K562 (cell line): Measurements from ENCODE around the gene ARID3A. TPM values are rescaled to one million over a fixed set of nuclear protein-coding genes. Genes with fewer than 3 reads are reported as not detected.

Source experiments
- ATAC-seq: fragments of 200-7000 bp; cut with Tn5 transposase; 3 replicates; pipeline ENCODE4 v1.9.1; 2020; ENCODE audit warnings: moderate library complexity
- BruUV-seq: library from RNA; stranded (reverse); fragments of 400-500 nt; replicated peaks from 2 replicates; lab custom pipeline; 2021; lab: Mats Ljungman, UMichigan
- CTCF ChIA-PET: fragments of 300-600 bp; formaldehyde crosslinking; extraction: SDS; loops from one replicate; lab custom pipeline; 2021; ENCODE audit warnings: low intra/inter-chr PET ratio; lab: Yijun Ruan, JAX
- POLR2A ChIA-PET: fragments of 300-600, 350-650 bp; sonication (Branson Sonifier 250); formaldehyde crosslinking; extraction: SDS; loops from one replicate; lab custom pipeline; 2021; ENCODE audit warnings: antibody characterized with exemption, inconsistent platforms; lab: Yijun Ruan, JAX
- DNase-seq, 4 experiments: peaks; one replicate each; pipeline versions ENCODE4 v3.0.0 to v3.0.0-alpha.2; 2011 to 2018; ENCODE audit warnings: low spot score in 3 of 4, mixed read lengths in 3 of 4; ENCODE audit errors: extremely low read depth in 1 of 4
- FAIRE-seq: peaks from 2 replicates; lab custom pipeline; 2011; peaks lifted over from hg19 to GRCh38; lab: Jason Lieb, UNC
- H2AFZ ChIP-seq: 2 replicates; pipeline ENCODE4 v1.6.0; 2011; ENCODE audit warnings: low read depth, low read length, control low read depth, inconsistent platforms
- H3K27ac ChIP-seq: fragments of 200-600 bp; 3 replicates; pipeline ENCODE4 v1.8.0; 2011; ENCODE audit warnings: low read depth, mild to moderate bottlenecking, control low read depth, inconsistent platforms, low read length, moderate library complexity, mixed read lengths; ENCODE audit errors: extremely low read depth
- H3K27me3 ChIP-seq, 2 experiments: fragments of 300-600 bp in 1 of 2; 2 replicates in 1 of 2; 3 replicates in 1 of 2; pipeline versions ENCODE4 v1.6.0 to v1.8.0; 2011; ENCODE audit warnings: inconsistent platforms in 2 of 2, low read length in 2 of 2, mild to moderate bottlenecking in 1 of 2, mixed read lengths in 1 of 2, moderate library complexity in 1 of 2; ENCODE audit not compliant: control insufficient read depth in 2 of 2, insufficient read depth in 2 of 2
- H3K36me3 ChIP-seq: fragments of 300-600 bp; 3 replicates; pipeline ENCODE4 v1.8.0; 2011; ENCODE audit warnings: mild to moderate bottlenecking, low read length, inconsistent platforms; ENCODE audit not compliant: control insufficient read depth, insufficient read depth
- H3K4me1 ChIP-seq, 2 experiments: fragments of 200-600 bp in 1 of 2; replicated peaks in 1 of 2; 2 replicates in 1 of 2; 3 replicates in 1 of 2; pipeline versions ENCODE4 v1.5.1 to v1.8.0; 2011; ENCODE audit warnings: inconsistent platforms in 2 of 2, low read length in 2 of 2, mild to moderate bottlenecking in 1 of 2, mixed read lengths in 1 of 2, moderate library complexity in 1 of 2; ENCODE audit not compliant: control insufficient read depth in 2 of 2, insufficient read depth in 2 of 2
- H3K4me2 ChIP-seq: 2 replicates; pipeline ENCODE4 v1.6.1; 2011; ENCODE audit warnings: low read length, control low read depth, inconsistent platforms, mixed read lengths; ENCODE audit not compliant: insufficient read depth
- H3K4me3 ChIP-seq: fragments of 200-600 bp; sonication (generic), shearing (Covaris generic); 2 replicates; pipeline ENCODE4 v1.5.1; 2016; ENCODE audit warnings: control low read depth, inconsistent platforms
- H3K79me2 ChIP-seq: fragments of 200-600 bp; 3 replicates; pipeline ENCODE4 v1.8.0; 2011; ENCODE audit warnings: low read length, inconsistent platforms; ENCODE audit not compliant: control insufficient read depth, insufficient read depth
- H3K9ac ChIP-seq, 2 experiments: 2 replicates each; pipeline versions ENCODE4 v1.6.0 to v1.6.1; 2011; ENCODE audit warnings: low read depth in 2 of 2, low read length in 2 of 2, control low read depth in 1 of 2, inconsistent platforms in 1 of 2, mild to moderate bottlenecking in 1 of 2, mixed read lengths in 1 of 2; ENCODE audit not compliant: insufficient read depth in 1 of 2
- H3K9me1 ChIP-seq: one replicate; pipeline ENCODE4 v1.6.0; 2011; ENCODE audit warnings: inconsistent platforms, mild to moderate bottlenecking, low read length, moderate library complexity; ENCODE audit not compliant: control insufficient read depth, insufficient read depth
- H3K9me3 ChIP-seq: replicated peaks from 2 replicates; pipeline ENCODE4 v1.5.1; 2011; ENCODE audit warnings: low read depth, low read length, inconsistent platforms; ENCODE audit not compliant: control insufficient read depth, insufficient read depth
- H4K20me1 ChIP-seq: replicated peaks from 2 replicates; pipeline ENCODE4 v1.6.1; 2011; ENCODE audit warnings: low read length, inconsistent platforms, mixed read lengths; ENCODE audit not compliant: control insufficient read depth, insufficient read depth
- CHD2 ChIP-seq: IDR thresholded peaks from 2 replicates; pipeline ENCODE4 v1.6.1; 2011; ENCODE audit warnings: low read depth, low read length
- CREM ChIP-seq: IDR thresholded peaks from 2 replicates; pipeline ENCODE4 v1.6.1; 2014; ENCODE audit warnings: antibody characterized with exemption, low read depth
- CTCF ChIP-seq, 3 experiments: IDR thresholded peaks in 2 of 3; conservative IDR thresholded peaks in 1 of 3; 2 replicates each; pipeline ENCODE4 v1.5.1; 2011 to 2012; ENCODE audit warnings: low read length in 3 of 3, mild to moderate bottlenecking in 3 of 3, control low read depth in 2 of 3, improper control_type of control experiment in 1 of 3, inconsistent platforms in 1 of 3, low read depth in 1 of 3, mixed read lengths in 1 of 3, moderate library complexity in 1 of 3; ENCODE audit not compliant: insufficient read depth in 2 of 3
- CXXC5 ChIP-seq: fragments of 250-450 bp; sonication (Bioruptor Pico); IDR thresholded peaks from 2 replicates; pipeline ENCODE4 v1.8.0; 2022; ENCODE audit warnings: inconsistent platforms, mild to moderate bottlenecking, moderate library complexity
- ESRRB ChIP-seq: fragments of 250-450 bp; sonication (Bioruptor Pico); IDR thresholded peaks from 2 replicates; pipeline ENCODE4 v1.5.0; 2020; ENCODE audit warnings: mild to moderate bottlenecking, moderate library complexity, borderline replicate concordance
- HEY1 ChIP-seq: fragments of 250-450 bp; sonication (Bioruptor Pico); IDR thresholded peaks from 2 replicates; pipeline ENCODE4 v1.5.0; 2020; ENCODE audit warnings: mild to moderate bottlenecking, moderate library complexity, borderline replicate concordance
- NR2C1 ChIP-seq, 2 experiments: fragments of 450-650 bp; IDR thresholded peaks; 2 replicates each; pipeline ENCODE4 v1.6.1; 2017; ENCODE audit warnings: mild to moderate bottlenecking in 2 of 2, antibody characterized with exemption in 1 of 2, inconsistent platforms in 1 of 2, missing compliant biosample characterization in 1 of 2, missing genetic modification characterization in 1 of 2
- POLR2AphosphoS2 ChIP-seq: IDR thresholded peaks from 2 replicates; pipeline ENCODE4 v1.6.1; 2012; ENCODE audit warnings: low read length, improper control_type of control experiment
- POLR2G ChIP-seq: fragments of 200-400 bp; formaldehyde crosslinking; IDR thresholded peaks from 2 replicates; pipeline ENCODE4 v1.6.1; 2017; ENCODE audit warnings: low read depth, mild to moderate bottlenecking, antibody characterized with exemption, low read length, moderate library complexity
- RFX5 ChIP-seq: IDR thresholded peaks from 2 replicates; pipeline ENCODE4 v1.6.1; 2011; ENCODE audit warnings: low read depth, mild to moderate bottlenecking, improper control_type of control experiment, low read length
- SMAD4 ChIP-seq: fragments of 250-450 bp; sonication (Bioruptor Pico); conservative IDR thresholded peaks from 2 replicates; pipeline ENCODE4 v1.8.0; 2021; ENCODE audit warnings: inconsistent platforms, mild to moderate bottlenecking, moderate library complexity
- TEAD1 ChIP-seq, 2 experiments: fragments of 450-650 bp in 1 of 2; sonication (generic) in 1 of 2; formaldehyde crosslinking; IDR thresholded peaks; 2 replicates each; pipeline versions ENCODE4 v1.4.0 to v1.8.0; 2020 to 2022; ENCODE audit warnings: mild to moderate bottlenecking in 2 of 2, missing genetic modification reagents in 1 of 2
- TEAD2 ChIP-seq: fragments of 450-650 bp; IDR thresholded peaks from 2 replicates; pipeline ENCODE4 v1.6.1; 2016; ENCODE audit warnings: missing genetic modification characterization, control low read depth, missing compliant biosample characterization
- TEAD4 ChIP-seq, 2 experiments: sonication (generic) in 1 of 2; formaldehyde crosslinking in 1 of 2; IDR thresholded peaks; 2 replicates each; pipeline versions ENCODE4 v1.6.1 to v1.8.0; 2012 to 2022; ENCODE audit warnings: borderline replicate concordance in 1 of 2, inconsistent platforms in 1 of 2, low read length in 1 of 2, mild to moderate bottlenecking in 1 of 2, missing genetic modification reagents in 1 of 2
- TRIM24 ChIP-seq, 2 experiments: fragments of 450-650 bp; IDR thresholded peaks; 2 replicates each; pipeline ENCODE4 v1.6.1; 2016
- ZBTB7A ChIP-seq: IDR thresholded peaks from 2 replicates; pipeline ENCODE4 v1.6.1; 2011; ENCODE audit warnings: low read depth, mild to moderate bottlenecking, low read length, moderate library complexity, borderline replicate concordance; ENCODE audit not compliant: control insufficient read depth
- ZNF23 ChIP-seq: fragments of 250-450 bp; sonication (Bioruptor Pico); IDR thresholded peaks from 2 replicates; pipeline ENCODE4 v1.4.0; 2020; ENCODE audit warnings: mild to moderate bottlenecking
- ZNF551 ChIP-seq: fragments of 250-450 bp; sonication (Bioruptor Pico); IDR thresholded peaks from 2 replicates; pipeline ENCODE4 v1.5.0; 2021; ENCODE audit warnings: mild to moderate bottlenecking, moderate library complexity
- ZNF707 ChIP-seq: fragments of 250-450 bp; sonication (Bioruptor Pico); conservative IDR thresholded peaks from 2 replicates; pipeline ENCODE4 v1.8.0; 2022; ENCODE audit warnings: inconsistent platforms, mild to moderate bottlenecking, moderate library complexity
- ZNF766 ChIP-seq: fragments of 200-800 bp; sonication (Bioruptor generic); conservative IDR thresholded peaks from 2 replicates; pipeline ENCODE4 v1.6.1; 2016; ENCODE audit warnings: missing genetic modification characterization, missing compliant biosample characterization
- WGBS: fragments of 100-300 bp; shearing (Covaris generic); methylation state at CpG from one replicate; pipeline ENCODE4 v1.1.6; 2016; ENCODE audit warnings: low coverage, mixed read lengths; ENCODE audit not compliant: insufficient coverage; ENCODE audit errors: missing lambda C conversion rate; 5-methylcytosine and 5-hydroxymethylcytosine counted together
- in situ Hi-C: fragments of 300-500 bp; cut with MboI; formaldehyde crosslinking; loops from 4 replicates; pipeline ENCODE4 v1.15.0; 2018; ENCODE audit warnings: inconsistent platforms, mixed read lengths
- intact Hi-C: fragments of 100-400 bp; cut with micrococcal nuclease; formaldehyde crosslinking; loops from 2 replicates; pipeline ENCODE4 v1.14.2; 2022
- polyA plus RNA-seq, 8 experiments: library from polyadenylated mRNA; depleted of rRNA in 4 of 8; stranded (reverse) in 5 of 8; unstranded in 3 of 8; fragments of >200 nt; fragmentation: Nextera tagmentation in 2 of 8; fragmentation: Illumina TruSeq in 1 of 8; extraction: Ambion mirVana in 2 of 8; extraction: Trizol in 1 of 8; gene quantifications; 2 replicates each; pipeline versions ENCODE4 v1.2.1 to v1.2.3, GENCODE V29; 2011 to 2014; ENCODE audit warnings: inconsistent platforms in 1 of 8, missing spikeins in 1 of 8
- total RNA-seq, 7 experiments: library from RNA; depleted of rRNA in 6 of 7; stranded (reverse); fragments of >200 nt in 6 of 7; fragmentation: Illumina TruSeq in 2 of 7; extraction: Trizol in 2 of 7; gene quantifications; 2 replicates each; pipeline versions ENCODE4 v1.2.1 to v1.2.3, GENCODE V29; 2011 to 2021; ENCODE audit warnings: low replicate concordance in 1 of 7

Gene ARID3A
- total and polyA plus RNA-seq, 9 of the 15 experiments (the other 6 are each of a cell fraction or from before 2014, with no cell fraction given) = 1.4 to 118 (median 31.2) TPM

GRCh38 chr19:960020-960419 lies 34.2 kb downstream of the ARID3A start:
- FAIRE-seq (no peak), DNase-seq (no peak), ATAC-seq (no peak)
- in situ Hi-C loops = no loop called here
- intact Hi-C loops = no loop called here
- 69% methylated on average over 11 of the region's 12 CpGs for WGBS
- H4K20me1 ChIP-seq = no peaks in the 10 kb centered on the region
- H3K36me3 ChIP-seq = peaks cover 61% of the 10 kb centered on the region; the same call in 2 of the 3 replicates
- no peaks in the 10 kb centered on the region for H3K27me3 ChIP-seq
- H3K79me2 ChIP-seq = peaks cover 66% of the 10 kb centered on the region
- peaks cover 55 to 94% of the 10 kb centered on the region in 2 experiments for H3K4me1 ChIP-seq
- no peak overlapping the region for H2AFZ ChIP-seq
- POLR2A ChIA-PET = interaction anchor here (0.6 to 1.1 kb wide), 2 partner anchors 17 to 24 kb away, joined by 3 read pairs; partner anchors contain the start of gene WDR18
- H3K9me3 ChIP-seq = peaks cover 3% of the 10 kb centered on the region
- no peak overlapping the region for H3K4me3 ChIP-seq
- no peaks in the 10 kb centered on the region for H3K9me1 ChIP-seq
- no TSS peak for BruUV-seq
- peak overlapping the region; percentile 34; the same call in 1 of the 2 replicates for H3K4me2 ChIP-seq
- H3K9ac ChIP-seq = peak overlapping the region in 1 of 2 experiments; percentile 87; a peak in 2 of 4 replicates
- CTCF ChIA-PET = no interaction called here
- peak overlapping the region; percentile 4; the same call in 1 of the 3 replicates for H3K27ac ChIP-seq
- TF ChIP-seq POLR2AphosphoS2 (no peak), POLR2G (no peak; the same call in 1 of the 2 replicates), CHD2 (no peak), CTCF (IDR thresholded peaks at IDR 0.05 in 2 of 3, conservative IDR thresholded peaks at IDR 0.05 in 1 of 3; ENCODE audit: insufficient read depth in 2 of 3, low read depth in 1 of 3, low read length in 3 of 3) (0 out of 6 replicates have a peak, but pooled peaks of 2 of the 3 experiments have one; percentile 3 to 33), CREM (no peak), ZBTB7A (peak; percentile 2; the same call in 1 of the 2 replicates), ZNF707 (CRISPR knock-in tag) (no peak), ZNF551 (CRISPR knock-in tag) (no peak), RFX5 (no peak), NR2C1 (IDR thresholded peaks at IDR 0.05) (no peak), NR2C1 (tag; IDR thresholded peaks at IDR 0.05) (no peak), CXXC5 (no peak), HEY1 (CRISPR knock-in tag) (no peak), ZNF766 (CRISPR knock-in tag) (no peak), TEAD4 (IDR thresholded peaks at IDR 0.05; ENCODE audit: low read length) (peak; percentile 77), TEAD4 (CRISPR knock-in tag; IDR thresholded peaks at IDR 0.05; ENCODE audit: borderline replicate concordance) (no peak), SMAD4 (no peak), ZNF23 (CRISPR knock-in tag) (no peak), ESRRB (CRISPR knock-in tag) (no peak), TEAD2 (tag) (peak; percentile 72), TEAD1 (CRISPR knock-in tag; IDR thresholded peaks at IDR 0.05) (peak; percentile 75 to 96), TRIM24 (IDR thresholded peaks at IDR 0.05) (no peak)
